CD4-positive, alpha-beta memory T cell (primary cell): Measurements from ENCODE around the gene SCUBE2. TPM values are rescaled to one million over a fixed set of nuclear protein-coding genes. Genes with fewer than 3 reads are reported as not detected.

Experiments used
- CTCF ChIA-PET: fragments of 350-600 bp; sonication (Branson Sonifier 250); formaldehyde crosslinking; loops from one replicate; lab custom pipeline; 2021; ENCODE audit warnings: inconsistent platforms; ENCODE audit not compliant: partially characterized antibody; lab: Charles Lee
- POLR2A ChIA-PET: fragments of 350-600 bp; sonication (Branson Sonifier 250); formaldehyde crosslinking; loops from one replicate; lab custom pipeline; 2021; ENCODE audit not compliant: partially characterized antibody; lab: Charles Lee
- DNase-seq, 5 donors: peaks; one replicate each; pipeline versions ENCODE4 v3.0.0 to v3.0.0-alpha.2; 2020 to 2022; ENCODE audit warnings: mixed read lengths in 1 of 5
- H3K27ac ChIP-seq: one replicate; pipeline ENCODE4 v1.7.0; 2013; ENCODE audit warnings: low read depth, low read length
- H3K27me3 ChIP-seq: 2 replicates; pipeline ENCODE4 v1.7.0; 2013; ENCODE audit warnings: mild to moderate bottlenecking, low read length, moderate library complexity; ENCODE audit not compliant: insufficient read depth
- H3K36me3 ChIP-seq: 2 replicates; pipeline ENCODE4 v1.7.0; 2013; ENCODE audit warnings: mild to moderate bottlenecking, low read length, moderate library complexity; ENCODE audit not compliant: insufficient read depth
- H3K4me1 ChIP-seq: 2 replicates; pipeline ENCODE4 v1.7.0; 2013; ENCODE audit warnings: mild to moderate bottlenecking, low read length, moderate library complexity; ENCODE audit not compliant: insufficient read depth
- H3K4me3 ChIP-seq, 2 donors: one replicate each; pipeline ENCODE4 v1.7.0; 2013; ENCODE audit warnings: low read length in 2 of 2, mild to moderate bottlenecking in 1 of 2
- H3K9me3 ChIP-seq, 2 donors: one replicate each; pipeline ENCODE4 v1.7.0; 2013; ENCODE audit warnings: low read length in 2 of 2, control low read depth in 1 of 2; ENCODE audit not compliant: control insufficient read depth in 1 of 2
- H3K27ac Mint-ChIP-seq, 7 donors: one replicate each; pipeline ENCODE4 v1.8.0; 2020 to 2021; ENCODE audit warnings: mixed read lengths in 7 of 7, mild to moderate bottlenecking in 6 of 7, inconsistent platforms in 3 of 7, moderate library complexity in 3 of 7
- H3K27me3 Mint-ChIP-seq, 2 donors: one replicate each; pipeline ENCODE4 v1.8.0; 2020 to 2021; ENCODE audit warnings: mixed read lengths in 2 of 2
- H3K36me3 Mint-ChIP-seq, 2 donors: one replicate each; pipeline ENCODE4 v1.8.0; 2020 to 2021; ENCODE audit warnings: mixed read lengths in 2 of 2, inconsistent platforms in 1 of 2, mild to moderate bottlenecking in 1 of 2
- H3K4me1 Mint-ChIP-seq, 4 donors: one replicate each; pipeline ENCODE4 v1.8.0; 2020 to 2021; ENCODE audit warnings: mixed read lengths in 4 of 4, mild to moderate bottlenecking in 1 of 4
- H3K4me3 Mint-ChIP-seq, 8 donors: one replicate each; pipeline ENCODE4 v1.8.0; 2020 to 2021; ENCODE audit warnings: mixed read lengths in 8 of 8, mild to moderate bottlenecking in 7 of 8, moderate library complexity in 6 of 8, inconsistent platforms in 3 of 8
- H3K9me3 Mint-ChIP-seq, 8 donors: one replicate each; pipeline ENCODE4 v1.8.0; 2020 to 2021; ENCODE audit warnings: mixed read lengths in 8 of 8, mild to moderate bottlenecking in 5 of 8, inconsistent platforms in 3 of 8, moderate library complexity in 1 of 8
- intact Hi-C: fragments of 100-400 bp; cut with micrococcal nuclease; formaldehyde crosslinking; loops from one replicate; pipeline ENCODE4 v1.15.1; 2023
- polyA plus RNA-seq, 2 donors: library from polyadenylated mRNA; unstranded; fragments of 300-500 nt; fragmentation: Illumina TruSeq; gene quantifications; one replicate each; pipeline ENCODE4 v1.2.3, GENCODE V29; 2021
- total RNA-seq, 2 experiments: library from RNA; stranded (reverse); gene quantifications; one replicate each; pipeline ENCODE4 v1.2.3, GENCODE V29; 2021

Gene SCUBE2
- total and polyA plus RNA-seq, 4 experiments from 2014 or later = 0.64 TPM; not detected in 3

DNA sequence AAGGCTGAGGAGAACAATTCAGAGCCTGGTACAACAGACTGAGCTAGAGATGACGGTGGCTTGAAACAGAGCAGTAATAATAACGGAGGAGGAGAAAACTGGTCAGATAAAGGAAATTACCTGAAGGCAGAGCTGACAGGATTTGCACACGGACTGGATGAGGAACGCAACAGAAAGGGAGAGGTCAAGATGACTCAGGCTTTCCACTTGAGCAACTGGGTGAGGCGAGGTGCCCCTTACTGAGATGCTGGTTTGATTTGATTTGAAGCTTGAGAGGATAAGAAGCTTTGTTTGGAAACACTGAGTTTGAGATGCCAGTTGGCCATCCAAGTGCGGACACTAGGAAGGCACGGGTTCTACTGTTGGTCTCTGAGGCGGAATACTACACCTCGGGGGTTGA lies 52.2 kb downstream of the SCUBE2 start:
- ChIA-PET POLR2A (no interaction called here), CTCF (interaction anchor here (0.8 to 1.3 kb wide), 4 partner anchors 23 to 99 kb away, joined by 3 read pairs; no protein-coding TSS in a partner anchor)
- no peaks in the 10 kb centered on the region for H3K36me3 Mint-ChIP-seq
- H3K27me3 Mint-ChIP-seq = peaks cover 5% of the 10 kb centered on the region in 2 donors
- DNase-seq = no peak
- Histone ChIP-seq H3K36me3 (no peaks in the 10 kb centered on the region), H3K4me3 (no peak overlapping the region), H3K4me1 (no peaks in the 10 kb centered on the region), H3K27ac (no peak overlapping the region), H3K9me3 (no peaks in the 10 kb centered on the region), H3K27me3 (no peaks in the 10 kb centered on the region)
- intact Hi-C loops = no loop called here
- no peak overlapping the region for H3K4me3 Mint-ChIP-seq
- H3K9me3 Mint-ChIP-seq = no peaks in the 10 kb centered on the region
- no peaks in the 10 kb centered on the region for H3K4me1 Mint-ChIP-seq
- no peak overlapping the region for H3K27ac Mint-ChIP-seq

DNA sequence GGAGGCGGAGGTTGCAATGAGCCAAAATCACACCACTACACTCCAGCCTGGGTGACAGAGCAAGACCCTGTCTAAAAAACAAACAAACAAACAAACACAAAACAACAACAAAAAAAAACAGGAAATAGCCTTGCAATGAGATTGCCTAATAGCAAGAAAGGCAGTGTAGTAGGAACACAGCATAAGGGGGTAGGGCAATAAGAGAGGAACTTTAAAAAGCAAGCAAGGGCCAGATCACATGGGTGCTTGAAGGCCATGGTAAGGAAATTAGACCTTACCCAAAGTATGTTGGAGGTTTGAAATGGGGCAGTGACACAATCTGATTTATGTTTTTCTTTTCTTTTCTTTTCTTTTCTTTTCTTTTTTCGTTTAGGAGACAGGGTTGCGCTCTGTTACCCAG lies 52.9 kb downstream of the SCUBE2 start:
- Histone ChIP-seq H3K36me3 (no peaks in the 10 kb centered on the region), H3K9me3 (no peaks in the 10 kb centered on the region), H3K27ac (no peak overlapping the region), H3K4me3 (no peak overlapping the region), H3K27me3 (no peaks in the 10 kb centered on the region), H3K4me1 (no peaks in the 10 kb centered on the region)
- Mint-ChIP-seq H3K36me3 (no peaks in the 10 kb centered on the region), H3K4me1 (no peaks in the 10 kb centered on the region), H3K27ac (peak overlapping the region in 1 of 7 donors; percentile 5), H3K9me3 (no peaks in the 10 kb centered on the region), H3K4me3 (no peak overlapping the region), H3K27me3 (peaks cover 5% of the 10 kb centered on the region in 2 donors)
- no peak for DNase-seq
- intact Hi-C loops = no loop called here
- ChIA-PET CTCF (interaction anchor here (1.3 kb wide), 1 partner anchor 23 kb away, joined by 3 read pairs; no protein-coding TSS in a partner anchor), POLR2A (no interaction called here)

DNA sequence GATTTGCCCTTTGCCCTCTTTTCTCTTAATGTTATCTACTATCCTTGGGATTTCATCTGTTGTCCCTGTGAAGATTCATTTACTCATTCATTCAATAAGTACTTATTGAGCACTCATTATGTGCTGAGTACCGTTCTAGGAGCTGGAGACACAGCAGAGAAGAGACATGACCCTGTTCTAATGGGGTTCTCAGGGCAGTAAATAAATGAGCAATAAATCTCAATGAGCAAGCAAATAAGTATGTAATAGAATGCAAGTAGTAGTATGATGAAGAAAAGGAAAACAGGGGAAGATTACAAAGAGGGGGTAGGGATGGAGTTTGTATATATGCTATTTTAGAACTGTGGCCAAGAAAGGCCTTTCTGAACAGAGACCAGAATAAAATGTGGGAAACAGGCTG lies 53.4 kb downstream of the SCUBE2 start:
- peaks cover 5% of the 10 kb centered on the region in 2 donors for H3K27me3 Mint-ChIP-seq
- H3K4me1 ChIP-seq = no peaks in the 10 kb centered on the region
- no peak for DNase-seq
- no peaks in the 10 kb centered on the region for H3K9me3 ChIP-seq
- no peak overlapping the region for H3K27ac ChIP-seq
- H3K9me3 Mint-ChIP-seq = no peaks in the 10 kb centered on the region
- no peak overlapping the region for H3K27ac Mint-ChIP-seq
- intact Hi-C loops = no loop called here
- POLR2A ChIA-PET = no interaction called here
- no peaks in the 10 kb centered on the region for H3K4me1 Mint-ChIP-seq
- H3K27me3 ChIP-seq = no peaks in the 10 kb centered on the region
- H3K4me3 Mint-ChIP-seq = no peak overlapping the region
- H3K36me3 ChIP-seq = no peaks in the 10 kb centered on the region
- no peak overlapping the region for H3K4me3 ChIP-seq
- CTCF ChIA-PET = no interaction called here
- no peaks in the 10 kb centered on the region for H3K36me3 Mint-ChIP-seq

DNA sequence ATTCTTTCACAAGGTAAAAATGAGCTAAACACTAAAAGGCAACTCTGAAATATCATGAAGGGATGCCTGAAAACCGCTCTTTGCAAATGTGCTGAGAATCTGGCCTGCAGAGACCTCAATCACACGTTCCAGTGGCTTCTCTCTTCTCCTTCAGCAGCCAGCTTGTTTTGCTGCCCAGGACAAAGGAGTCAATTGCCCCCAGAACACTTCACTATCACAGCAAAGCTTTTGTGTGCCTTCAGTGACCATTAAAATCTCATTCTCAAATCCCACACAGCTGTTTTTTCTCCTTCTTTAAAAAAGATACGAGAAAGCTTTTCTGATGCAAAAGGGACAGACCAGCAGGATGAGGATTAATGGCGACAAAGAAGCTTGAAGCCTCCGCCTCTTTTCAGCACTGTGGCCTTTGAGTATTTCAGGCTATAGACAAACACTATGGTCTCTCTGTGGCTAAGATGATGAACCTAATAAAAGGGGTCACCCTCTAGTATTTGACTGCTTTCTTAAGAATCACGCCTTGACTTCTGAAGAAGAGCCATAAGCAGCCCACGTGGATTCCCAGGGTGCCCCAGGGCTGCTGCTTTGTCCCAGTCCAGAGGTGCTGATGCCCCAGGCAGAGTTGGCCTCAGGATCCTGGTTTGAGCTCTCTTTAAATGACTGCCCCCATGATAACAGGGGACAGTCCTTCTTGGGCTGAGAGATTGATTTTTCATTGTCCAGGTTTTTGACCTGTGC lies 54.2 kb downstream of the SCUBE2 start:
- no peaks in the 10 kb centered on the region for H3K9me3 ChIP-seq
- H3K4me1 ChIP-seq = no peaks in the 10 kb centered on the region
- Mint-ChIP-seq H3K27ac (no peak overlapping the region), H3K9me3 (no peaks in the 10 kb centered on the region), H3K36me3 (no peaks in the 10 kb centered on the region), H3K27me3 (peaks cover 5% of the 10 kb centered on the region in 2 donors), H3K4me3 (no peak overlapping the region), H3K4me1 (no peaks in the 10 kb centered on the region)
- no peak overlapping the region for H3K27ac ChIP-seq
- DNase-seq = no peak
- ChIA-PET CTCF (interaction anchor here (0.9 to 1.1 kb wide), 2 partner anchors 11 to 20 kb away, joined by 3 read pairs; no protein-coding TSS in a partner anchor), POLR2A (no interaction called here)
- H3K27me3 ChIP-seq = no peaks in the 10 kb centered on the region
- H3K4me3 ChIP-seq = no peak overlapping the region
- no peaks in the 10 kb centered on the region for H3K36me3 ChIP-seq
- intact Hi-C loops = no loop called here

DNA sequence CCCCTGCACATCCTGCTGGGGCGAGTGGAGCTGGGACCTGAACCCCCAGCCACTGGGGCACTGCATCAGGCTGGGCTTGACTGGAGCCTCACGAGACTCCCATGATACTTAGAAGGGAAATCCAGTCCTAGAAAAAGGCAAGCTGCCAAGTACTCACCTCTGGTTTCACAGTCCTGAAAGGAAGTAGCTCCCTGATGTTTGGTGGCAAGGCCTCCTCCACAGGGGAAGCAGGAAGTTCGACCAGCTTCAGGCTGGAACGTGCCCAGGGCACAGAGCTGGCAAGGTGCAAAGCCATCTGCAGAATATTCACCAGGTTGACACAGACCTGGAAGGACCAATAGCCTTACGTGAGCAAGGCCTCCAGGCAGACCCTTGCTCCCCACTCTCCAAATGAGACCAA lies 60.8 kb downstream of the SCUBE2 start:
- H3K4me1 Mint-ChIP-seq = no peaks in the 10 kb centered on the region
- intact Hi-C loops = no loop called here
- H3K27ac Mint-ChIP-seq = no peak overlapping the region
- POLR2A ChIA-PET = no interaction called here
- H3K9me3 Mint-ChIP-seq = no peaks in the 10 kb centered on the region
- no peak overlapping the region for H3K4me3 Mint-ChIP-seq
- Histone ChIP-seq H3K36me3 (no peaks in the 10 kb centered on the region), H3K27me3 (no peaks in the 10 kb centered on the region), H3K27ac (no peak overlapping the region), H3K9me3 (no peaks in the 10 kb centered on the region), H3K4me3 (no peak overlapping the region), H3K4me1 (no peaks in the 10 kb centered on the region)
- peaks cover 0 to 2% of the 10 kb centered on the region in 2 donors for H3K27me3 Mint-ChIP-seq
- DNase-seq = no peak
- CTCF ChIA-PET = no interaction called here
- no peaks in the 10 kb centered on the region for H3K36me3 Mint-ChIP-seq

DNA sequence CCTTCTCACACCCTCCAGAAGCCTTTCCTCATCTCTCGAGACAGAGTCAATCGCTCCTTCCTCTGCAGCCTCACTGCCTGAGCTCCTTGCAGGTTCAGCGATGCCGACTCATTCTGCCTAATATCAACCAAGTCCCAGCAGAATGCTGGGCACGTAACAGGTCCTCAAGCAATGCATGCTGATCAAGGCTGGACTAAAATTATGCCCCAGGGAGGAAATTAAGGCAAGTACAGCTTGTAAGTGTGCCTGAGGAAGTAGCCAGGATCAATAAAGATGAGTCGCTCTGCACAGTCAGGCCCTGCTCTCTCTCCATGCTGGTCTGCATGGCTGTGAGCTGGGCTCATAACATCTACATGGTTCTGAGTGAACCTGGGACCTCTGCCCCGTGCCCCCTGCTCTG lies 62.0 kb downstream of the SCUBE2 start:
- Histone ChIP-seq H3K27me3 (no peaks in the 10 kb centered on the region), H3K9me3 (no peaks in the 10 kb centered on the region), H3K36me3 (no peaks in the 10 kb centered on the region), H3K27ac (no peak overlapping the region), H3K4me1 (no peaks in the 10 kb centered on the region), H3K4me3 (no peak overlapping the region)
- Mint-ChIP-seq H3K4me1 (no peaks in the 10 kb centered on the region), H3K36me3 (no peaks in the 10 kb centered on the region), H3K27ac (no peak overlapping the region), H3K9me3 (no peaks in the 10 kb centered on the region), H3K4me3 (no peak overlapping the region), H3K27me3 (peaks cover 2 to 5% of the 10 kb centered on the region in 2 donors)
- intact Hi-C loops = no loop called here
- POLR2A ChIA-PET = no interaction called here
- CTCF ChIA-PET = interaction anchor here (0.7 kb wide), 1 partner anchor 108 kb away, joined by 3 read pairs; no protein-coding TSS in a partner anchor
- DNase-seq = no peak

- Mint-ChIP-seq H3K4me3 (no peak overlapping the region), H3K36me3 (no peaks in the 10 kb centered on the region), H3K4me1 (no peaks in the 10 kb centered on the region), H3K27me3 (peaks cover 2 to 6% of the 10 kb centered on the region in 2 donors), H3K27ac (no peak overlapping the region), H3K9me3 (no peaks in the 10 kb centered on the region)
- Histone ChIP-seq H3K27ac (no peak overlapping the region), H3K9me3 (no peaks in the 10 kb centered on the region), H3K4me1 (no peaks in the 10 kb centered on the region), H3K4me3 (no peak overlapping the region), H3K36me3 (no peaks in the 10 kb centered on the region), H3K27me3 (no peaks in the 10 kb centered on the region)
- ChIA-PET POLR2A (no interaction called here), CTCF (interaction anchor here (1.4 kb wide), 1 partner anchor 13 kb away, joined by 7 read pairs; no protein-coding TSS in a partner anchor)
- intact Hi-C loops = no loop called here
- no peak for DNase-seq
Measured at GRCh38 chr11:9028581-9028980, 62.8 kb downstream of the SCUBE2 start.
